Mucosa of descending colon (tissue), 3 donors: ENCODE results near the gene LMO1. TPM values are rescaled to one million over a fixed set of nuclear protein-coding genes. Genes with fewer than 3 reads are reported as not detected.

ENCODE experiments used
- ATAC-seq: fragments of 200-7000 bp; cut with Tn5 transposase; one replicate; pipeline ENCODE4 v1.9.1; 2020; ENCODE audit warnings: mild to moderate bottlenecking, moderate library complexity
- DNase-seq, 3 donors: peaks; one replicate each; pipeline ENCODE4 v3.0.0-alpha.2; 2020
- H3K36me3 ChIP-seq: fragments of 200-600 bp; one replicate; pipeline ENCODE4 v1.8.0; 2021; ENCODE audit warnings: low read depth, mild to moderate bottlenecking
- H3K4me1 ChIP-seq: fragments of 200-600 bp; one replicate; pipeline ENCODE4 v1.8.0; 2021; ENCODE audit warnings: low read depth, mild to moderate bottlenecking
- H3K4me3 ChIP-seq: fragments of 200-600 bp; one replicate; pipeline ENCODE4 v1.8.0; 2021; ENCODE audit warnings: mild to moderate bottlenecking
- H3K9me3 ChIP-seq: fragments of 200-600 bp; one replicate; pipeline ENCODE4 v1.8.0; 2021; ENCODE audit warnings: mild to moderate bottlenecking
- intact Hi-C, 2 donors: fragments of 100-400 bp; cut with DNase I in 1 of 2; cut with micrococcal nuclease in 1 of 2; formaldehyde crosslinking; loops; one replicate each; pipeline versions ENCODE4 v1.11.0 to v1.11.1; 2022; cut with DNase I, micrococcal nuclease
- total RNA-seq, 3 donors: library from RNA; stranded (reverse); fragmentation: NEBNext Ultra II Directional in 2 of 3; extraction: Animal tissue kit (Norgen Biotek cat#: 25700) in 2 of 3; gene quantifications; one replicate each; pipeline versions ENCODE4 v1.2.1 to v1.2.4, GENCODE V29; 2021 to 2023
- TF ChIP-seq, protein P1 (sequence below): fragments of 200-600 bp; IDR thresholded peaks from one replicate; pipeline ENCODE4 v1.8.0; 2022; ENCODE audit warnings: antibody characterized with exemption, mild to moderate bottlenecking
- donor health status: DM: no; HTN: no; CAD: no; lungs with moderate emphysema.
- donor health status: DM: no; HTN: no; CAD: no.
- donor health status: DM: no; HTN: yes; CAD: no.

LMO1 gene
- total RNA-seq, 3 donors from 2014 or later: 0.70 TPM; not detected in 2

DNA sequence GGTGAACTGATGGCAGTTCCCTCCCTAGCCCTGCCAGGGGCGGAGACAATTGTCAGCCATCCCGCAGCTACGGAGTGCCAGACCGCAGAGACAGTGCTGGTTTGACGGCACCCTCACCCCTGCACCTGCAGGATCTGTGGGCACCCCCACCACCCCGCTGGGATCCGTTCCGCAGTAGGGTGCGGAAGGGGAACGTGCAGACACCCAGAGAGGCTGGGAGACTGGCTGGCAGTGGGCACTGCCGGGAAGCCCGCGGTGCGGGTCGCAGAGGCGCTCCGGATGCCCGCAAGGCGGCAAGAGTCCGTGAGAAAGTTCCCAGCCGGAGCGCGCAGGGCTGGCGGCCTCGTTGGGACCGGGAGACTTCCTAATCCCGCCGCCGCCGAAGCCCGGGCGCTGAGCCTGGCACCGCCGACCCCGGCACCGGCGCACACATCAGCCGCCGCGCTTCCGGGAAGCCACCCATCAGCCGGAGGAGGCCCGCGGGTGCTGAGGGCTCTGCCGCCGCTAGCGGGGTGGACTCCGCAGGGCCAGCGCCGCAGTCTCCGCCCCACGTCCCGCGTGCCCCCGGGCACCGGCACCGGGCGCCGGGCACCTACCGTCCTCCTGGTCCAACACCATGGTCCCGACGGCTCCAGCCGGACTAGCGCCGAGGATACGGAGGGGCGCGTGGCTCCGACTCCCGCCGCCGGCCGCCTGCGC, 4.3 kb upstream of the LMO1 start:
- TF ChIP-seq, protein P1, sequence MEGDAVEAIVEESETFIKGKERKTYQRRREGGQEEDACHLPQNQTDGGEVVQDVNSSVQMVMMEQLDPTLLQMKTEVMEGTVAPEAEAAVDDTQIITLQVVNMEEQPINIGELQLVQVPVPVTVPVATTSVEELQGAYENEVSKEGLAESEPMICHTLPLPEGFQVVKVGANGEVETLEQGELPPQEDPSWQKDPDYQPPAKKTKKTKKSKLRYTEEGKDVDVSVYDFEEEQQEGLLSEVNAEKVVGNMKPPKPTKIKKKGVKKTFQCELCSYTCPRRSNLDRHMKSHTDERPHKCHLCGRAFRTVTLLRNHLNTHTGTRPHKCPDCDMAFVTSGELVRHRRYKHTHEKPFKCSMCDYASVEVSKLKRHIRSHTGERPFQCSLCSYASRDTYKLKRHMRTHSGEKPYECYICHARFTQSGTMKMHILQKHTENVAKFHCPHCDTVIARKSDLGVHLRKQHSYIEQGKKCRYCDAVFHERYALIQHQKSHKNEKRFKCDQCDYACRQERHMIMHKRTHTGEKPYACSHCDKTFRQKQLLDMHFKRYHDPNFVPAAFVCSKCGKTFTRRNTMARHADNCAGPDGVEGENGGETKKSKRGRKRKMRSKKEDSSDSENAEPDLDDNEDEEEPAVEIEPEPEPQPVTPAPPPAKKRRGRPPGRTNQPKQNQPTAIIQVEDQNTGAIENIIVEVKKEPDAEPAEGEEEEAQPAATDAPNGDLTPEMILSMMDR: no peak
- no peak for DNase-seq
- intact Hi-C loops: no loop called here
- Histone ChIP-seq H3K36me3 (no peaks in the 10 kb centered on the region), H3K9me3 (no peaks in the 10 kb centered on the region), H3K4me1 (peaks cover 19% of the 10 kb centered on the region), H3K4me3 (no peak overlapping the region)
- ATAC-seq: peak; percentile 15

DNA sequence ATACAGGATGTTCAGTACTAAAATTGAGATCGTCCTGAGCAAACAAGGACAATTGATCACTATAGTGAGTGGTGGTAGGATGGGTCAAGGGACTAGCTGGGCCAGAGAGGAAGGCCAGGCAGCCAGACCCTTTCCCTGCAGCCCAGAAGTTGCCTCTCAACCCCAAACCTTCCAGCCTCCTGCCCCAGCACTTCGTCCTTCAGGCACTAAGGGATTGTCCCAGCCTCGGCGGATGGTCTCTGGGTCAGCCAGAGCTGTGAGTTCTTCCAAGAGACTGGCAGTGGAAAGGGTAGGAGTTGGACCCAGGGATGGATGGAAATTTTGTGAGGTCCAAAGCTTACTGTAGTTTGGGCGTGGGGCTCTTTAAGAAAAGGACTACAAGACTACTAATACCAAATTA, 3.6 kb upstream of the LMO1 start:
- DNase-seq: no peak
- intact Hi-C loops: no loop called here
- TF ChIP-seq, protein P1: no peak
- H3K36me3 ChIP-seq: no peaks in the 10 kb centered on the region
- ATAC-seq: no peak
- peaks cover 24% of the 10 kb centered on the region for H3K4me1 ChIP-seq
- H3K9me3 ChIP-seq: no peaks in the 10 kb centered on the region
- H3K4me3 ChIP-seq: no peak overlapping the region

DNA sequence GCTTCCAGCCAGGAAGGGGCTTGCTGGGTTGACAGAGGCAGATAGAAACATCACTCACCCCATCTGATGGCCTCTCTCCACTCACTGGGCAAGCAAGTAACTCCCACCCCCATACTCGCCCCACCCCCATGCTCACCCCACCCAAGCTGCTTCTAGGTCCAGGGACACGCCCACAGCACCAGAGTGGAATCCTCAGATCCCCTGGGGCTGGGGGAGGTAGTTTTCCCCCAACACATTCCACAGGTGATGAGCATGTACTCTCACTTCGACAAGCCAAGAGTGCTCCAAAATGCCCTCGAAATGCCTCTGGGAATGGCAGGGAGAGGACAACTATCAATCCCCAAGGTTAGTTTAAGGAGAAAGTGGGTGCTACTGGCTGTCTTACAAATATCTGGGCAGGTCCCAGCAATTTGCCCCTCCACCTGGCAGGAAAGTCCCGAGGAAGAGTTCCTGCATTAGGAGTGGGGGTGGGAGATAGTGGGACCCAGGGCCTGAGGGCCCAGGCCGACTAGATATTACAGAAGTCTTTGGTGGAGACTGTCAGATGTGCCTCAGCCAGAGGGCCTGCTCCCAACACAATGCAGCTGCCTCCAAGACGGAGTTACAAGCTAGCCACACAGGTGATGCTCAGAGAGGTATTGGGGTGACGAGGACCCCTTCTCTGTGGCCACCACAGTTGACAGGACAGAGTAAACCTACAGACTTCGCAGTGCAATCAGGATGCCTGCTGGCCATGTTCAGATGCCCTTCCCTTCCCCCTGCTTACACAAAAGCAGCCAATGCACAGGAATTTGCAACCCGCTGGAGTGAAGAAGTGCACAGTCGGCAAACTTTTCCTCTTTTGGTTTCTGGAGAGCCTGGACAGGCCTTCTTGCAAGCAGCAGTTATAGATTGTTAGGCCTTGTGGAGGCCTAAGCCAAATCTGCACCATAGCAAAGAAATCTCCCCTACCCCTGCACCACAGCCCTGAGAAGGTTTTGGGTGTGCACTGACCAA, 2.9 kb upstream of the LMO1 start:
- no peak for ATAC-seq
- intact Hi-C loops: no loop called here
- Histone ChIP-seq H3K36me3 (no peaks in the 10 kb centered on the region), H3K4me1 (peaks cover 24% of the 10 kb centered on the region), H3K9me3 (no peaks in the 10 kb centered on the region), H3K4me3 (no peak overlapping the region)
- TF ChIP-seq, protein P1: no peak
- DNase-seq: no peak

DNA sequence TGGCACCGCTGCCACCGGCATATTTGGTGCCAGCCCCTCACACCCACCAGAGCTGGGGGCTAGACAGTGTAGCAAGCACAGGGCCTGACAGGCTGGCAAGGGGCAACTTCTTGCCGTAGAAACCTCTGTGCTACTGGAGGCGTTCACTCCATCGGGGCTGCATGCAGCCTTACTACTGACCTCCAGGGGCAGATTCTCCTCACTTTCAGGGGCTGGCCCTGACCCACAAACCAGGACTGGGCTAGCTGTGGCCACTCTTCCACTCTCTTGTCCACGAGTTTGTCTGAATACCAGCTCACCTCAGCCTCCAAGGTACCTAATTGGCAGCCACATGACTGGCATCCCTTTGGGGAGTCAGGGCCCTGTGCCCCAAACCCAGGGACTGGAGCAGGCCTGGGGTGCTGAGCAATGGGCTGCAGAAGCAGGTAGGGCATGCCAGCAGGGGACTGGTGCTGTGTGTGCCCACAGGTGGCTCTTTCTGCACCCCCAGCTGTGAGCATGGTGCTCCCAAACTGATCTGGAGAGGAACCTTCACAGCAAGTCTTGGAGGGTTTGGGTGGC, 2.1 kb upstream of the LMO1 start:
- Histone ChIP-seq H3K9me3 (no peaks in the 10 kb centered on the region), H3K36me3 (no peaks in the 10 kb centered on the region), H3K4me3 (no peak overlapping the region), H3K4me1 (peaks cover 24% of the 10 kb centered on the region)
- intact Hi-C loops: no loop called here
- TF ChIP-seq, protein P1: no peak
- ATAC-seq (no peak), DNase-seq (no peak)

DNA sequence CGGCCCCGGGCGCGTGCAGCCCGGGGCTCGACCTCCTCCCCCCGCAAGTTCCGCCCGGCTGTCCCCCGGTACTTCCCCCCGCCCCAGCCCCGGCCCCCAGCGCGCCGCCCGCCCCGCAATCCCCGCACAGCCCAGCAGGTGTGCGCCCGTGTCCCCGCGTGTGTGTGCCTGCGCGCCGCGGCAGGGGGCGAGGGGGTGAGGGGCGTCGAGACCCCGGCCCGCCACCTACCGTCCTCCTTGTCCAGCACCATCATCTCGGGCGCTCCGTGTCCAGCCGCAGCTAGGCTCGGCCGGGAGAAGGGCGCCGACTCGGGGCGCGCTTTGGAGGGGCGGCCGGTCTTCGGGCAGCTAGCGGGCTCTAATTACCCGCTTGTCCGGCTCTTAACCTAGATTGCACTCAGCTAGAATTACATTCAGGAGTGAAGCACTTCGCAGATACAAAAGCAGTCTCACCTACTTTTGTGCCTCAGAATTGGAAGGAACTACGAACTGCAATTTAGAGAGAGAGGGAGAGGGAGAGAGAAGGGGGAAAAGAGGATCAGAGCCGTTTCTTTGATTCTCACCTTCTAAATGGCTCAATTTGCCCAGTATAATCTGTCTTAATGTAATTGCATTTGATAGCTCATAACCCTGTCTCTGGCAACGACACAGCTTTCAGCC, 439 bp downstream of the LMO1 start:
- Histone ChIP-seq H3K36me3 (no peaks in the 10 kb centered on the region), H3K9me3 (no peaks in the 10 kb centered on the region), H3K4me3 (no peak overlapping the region), H3K4me1 (peaks cover 23% of the 10 kb centered on the region)
- ATAC-seq (no peak), DNase-seq (no peak)
- intact Hi-C loops: loop anchor here in 1 of 2 donors (5.0 kb wide), 1 partner anchor 36 kb away; no protein-coding TSS in a partner anchor
- TF ChIP-seq, protein P1: no peak
